Measurements from ENCODE around the gene MEIS2.

DNA sequence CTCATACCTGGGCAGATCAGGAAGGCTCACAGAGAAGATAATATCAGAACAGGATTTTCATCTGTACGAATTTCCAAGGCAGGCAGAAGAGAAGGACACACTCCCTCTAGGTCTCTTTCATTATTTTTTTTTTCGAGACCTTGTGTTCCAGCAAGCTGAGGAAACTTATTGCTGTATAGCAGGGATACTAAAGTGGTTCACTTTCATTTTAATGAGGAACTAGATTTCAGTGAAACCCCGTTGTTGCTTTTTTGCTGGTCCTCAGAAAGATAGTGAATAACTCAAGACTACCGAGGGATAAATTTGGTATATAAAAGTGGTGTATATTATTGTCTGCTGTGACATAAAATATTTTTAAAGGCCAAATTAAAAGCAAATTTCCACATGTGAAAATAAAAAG, 24.6 kb downstream of the MEIS2 start:
- TF ChIP-seq, protein P1, sequence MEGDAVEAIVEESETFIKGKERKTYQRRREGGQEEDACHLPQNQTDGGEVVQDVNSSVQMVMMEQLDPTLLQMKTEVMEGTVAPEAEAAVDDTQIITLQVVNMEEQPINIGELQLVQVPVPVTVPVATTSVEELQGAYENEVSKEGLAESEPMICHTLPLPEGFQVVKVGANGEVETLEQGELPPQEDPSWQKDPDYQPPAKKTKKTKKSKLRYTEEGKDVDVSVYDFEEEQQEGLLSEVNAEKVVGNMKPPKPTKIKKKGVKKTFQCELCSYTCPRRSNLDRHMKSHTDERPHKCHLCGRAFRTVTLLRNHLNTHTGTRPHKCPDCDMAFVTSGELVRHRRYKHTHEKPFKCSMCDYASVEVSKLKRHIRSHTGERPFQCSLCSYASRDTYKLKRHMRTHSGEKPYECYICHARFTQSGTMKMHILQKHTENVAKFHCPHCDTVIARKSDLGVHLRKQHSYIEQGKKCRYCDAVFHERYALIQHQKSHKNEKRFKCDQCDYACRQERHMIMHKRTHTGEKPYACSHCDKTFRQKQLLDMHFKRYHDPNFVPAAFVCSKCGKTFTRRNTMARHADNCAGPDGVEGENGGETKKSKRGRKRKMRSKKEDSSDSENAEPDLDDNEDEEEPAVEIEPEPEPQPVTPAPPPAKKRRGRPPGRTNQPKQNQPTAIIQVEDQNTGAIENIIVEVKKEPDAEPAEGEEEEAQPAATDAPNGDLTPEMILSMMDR (tag by site-specific recombination; IDR thresholded peaks at IDR 0.05), result no peak
- no peak for TF ChIP-seq ZFHX2 (tag by site-specific recombination; conservative IDR thresholded peaks at IDR 0.05)
- TF ChIP-seq, protein P2, sequence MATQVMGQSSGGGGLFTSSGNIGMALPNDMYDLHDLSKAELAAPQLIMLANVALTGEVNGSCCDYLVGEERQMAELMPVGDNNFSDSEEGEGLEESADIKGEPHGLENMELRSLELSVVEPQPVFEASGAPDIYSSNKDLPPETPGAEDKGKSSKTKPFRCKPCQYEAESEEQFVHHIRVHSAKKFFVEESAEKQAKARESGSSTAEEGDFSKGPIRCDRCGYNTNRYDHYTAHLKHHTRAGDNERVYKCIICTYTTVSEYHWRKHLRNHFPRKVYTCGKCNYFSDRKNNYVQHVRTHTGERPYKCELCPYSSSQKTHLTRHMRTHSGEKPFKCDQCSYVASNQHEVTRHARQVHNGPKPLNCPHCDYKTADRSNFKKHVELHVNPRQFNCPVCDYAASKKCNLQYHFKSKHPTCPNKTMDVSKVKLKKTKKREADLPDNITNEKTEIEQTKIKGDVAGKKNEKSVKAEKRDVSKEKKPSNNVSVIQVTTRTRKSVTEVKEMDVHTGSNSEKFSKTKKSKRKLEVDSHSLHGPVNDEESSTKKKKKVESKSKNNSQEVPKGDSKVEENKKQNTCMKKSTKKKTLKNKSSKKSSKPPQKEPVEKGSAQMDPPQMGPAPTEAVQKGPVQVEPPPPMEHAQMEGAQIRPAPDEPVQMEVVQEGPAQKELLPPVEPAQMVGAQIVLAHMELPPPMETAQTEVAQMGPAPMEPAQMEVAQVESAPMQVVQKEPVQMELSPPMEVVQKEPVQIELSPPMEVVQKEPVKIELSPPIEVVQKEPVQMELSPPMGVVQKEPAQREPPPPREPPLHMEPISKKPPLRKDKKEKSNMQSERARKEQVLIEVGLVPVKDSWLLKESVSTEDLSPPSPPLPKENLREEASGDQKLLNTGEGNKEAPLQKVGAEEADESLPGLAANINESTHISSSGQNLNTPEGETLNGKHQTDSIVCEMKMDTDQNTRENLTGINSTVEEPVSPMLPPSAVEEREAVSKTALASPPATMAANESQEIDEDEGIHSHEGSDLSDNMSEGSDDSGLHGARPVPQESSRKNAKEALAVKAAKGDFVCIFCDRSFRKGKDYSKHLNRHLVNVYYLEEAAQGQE (tag by site-specific recombination; IDR thresholded peaks at IDR 0.05), result no peak
- no peak for TF ChIP-seq KLF1 (tag by site-specific recombination; IDR thresholded peaks at IDR 0.05)
- no peak for TF ChIP-seq ZNF510 (tag by site-specific recombination; IDR thresholded peaks at IDR 0.05; ENCODE audit: insufficient replicate concordance)
- TF ChIP-seq ZNF830 (tag by site-specific recombination; IDR thresholded peaks at IDR 0.05; ENCODE audit: low read depth), result no peak
- no peak for TF ChIP-seq KLF10 (tag by site-specific recombination; IDR thresholded peaks at IDR 0.05)
- no peak for TF ChIP-seq ZNF202 (tag by site-specific recombination; IDR thresholded peaks at IDR 0.05; ENCODE audit: borderline replicate concordance)
- TF ChIP-seq YY2 (tag by site-specific recombination; IDR thresholded peaks at IDR 0.05), result no peak
- no peak for TF ChIP-seq SP2 (tag by site-specific recombination; IDR thresholded peaks at IDR 0.05)
- TF ChIP-seq PATZ1 (tag by site-specific recombination; IDR thresholded peaks at IDR 0.05), result no peak

All from HEK293 (cell line).